CD14-positive monocyte (primary cell): ENCODE measurements around the gene MAP7D1. TPM values are rescaled to one million over a fixed set of nuclear protein-coding genes. Genes with fewer than 3 reads are reported as not detected.

Source experiments
- DNase-seq, 3 donors: peaks; one replicate each; pipeline ENCODE4 v3.0.0-alpha.2; 2011 to 2022
- H2AFZ ChIP-seq: 2 replicates; pipeline ENCODE4 v1.6.0; 2012; ENCODE audit warnings: mild to moderate bottlenecking, low read depth, low read length, inconsistent platforms; ENCODE audit not compliant: insufficient read depth, poor library complexity, severe bottlenecking
- H3K27ac ChIP-seq, 2 donors: 1 replicate in 1 of 2; 2 replicates in 1 of 2; pipeline ENCODE4 v1.5.1; 2012 to 2013; ENCODE audit warnings: low read length in 2 of 2, control low read depth in 1 of 2, inconsistent platforms in 1 of 2, low read depth in 1 of 2, mild to moderate bottlenecking in 1 of 2
- H3K27me3 ChIP-seq, 2 donors: one replicate each; pipeline versions ENCODE4 v1.6.0 to v1.6.1; 2011 to 2013; ENCODE audit warnings: low read length in 2 of 2; ENCODE audit not compliant: control insufficient read depth in 2 of 2, insufficient read depth in 2 of 2
- H3K36me3 ChIP-seq, 2 donors: replicated peaks in 1 of 2; 1 replicate in 1 of 2; 2 replicates in 1 of 2; pipeline versions ENCODE4 v1.5.1 to v1.6.1; 2012 to 2013; ENCODE audit warnings: low read length in 2 of 2, control low read depth in 1 of 2, inconsistent platforms in 1 of 2, mild to moderate bottlenecking in 1 of 2; ENCODE audit not compliant: insufficient read depth in 2 of 2, control insufficient read depth in 1 of 2
- H3K4me1 ChIP-seq, 2 donors: 1 replicate in 1 of 2; 2 replicates in 1 of 2; pipeline versions ENCODE4 v1.5.1 to v1.6.1; 2012 to 2013; ENCODE audit warnings: low read length in 2 of 2, control low read depth in 1 of 2, inconsistent platforms in 1 of 2, mild to moderate bottlenecking in 1 of 2, moderate library complexity in 1 of 2; ENCODE audit not compliant: insufficient read depth in 2 of 2, control insufficient read depth in 1 of 2
- H3K4me2 ChIP-seq: replicated peaks from 2 replicates; pipeline ENCODE3; 2012; ENCODE audit warnings: low read length, moderate library complexity, mild to moderate bottlenecking; ENCODE audit not compliant: poor library complexity, severe bottlenecking; ENCODE audit errors: extremely low read depth
- H3K4me3 ChIP-seq, 3 experiments: fragments of 200-600 bp in 1 of 3; sonication (generic) in 1 of 3; replicated peaks in 1 of 3; 1 replicate in 2 of 3; 2 replicates in 1 of 3; pipeline ENCODE4 v1.5.1; 2011 to 2013; ENCODE audit warnings: low read length in 3 of 3, mild to moderate bottlenecking in 3 of 3, control low read depth in 2 of 3, low read depth in 2 of 3, inconsistent platforms in 1 of 3, moderate library complexity in 1 of 3
- H3K79me2 ChIP-seq: 2 replicates; pipeline ENCODE4 v1.6.0; 2012; ENCODE audit warnings: mild to moderate bottlenecking, control low read depth, inconsistent platforms, low read length, moderate library complexity; ENCODE audit not compliant: insufficient read depth
- H3K9ac ChIP-seq: 2 replicates; pipeline ENCODE4 v1.6.0; 2017; ENCODE audit warnings: low read length, mild to moderate bottlenecking; ENCODE audit not compliant: insufficient read depth, poor library complexity, severe bottlenecking
- H3K9me3 ChIP-seq, 2 donors: replicated peaks in 1 of 2; 1 replicate in 1 of 2; 2 replicates in 1 of 2; pipeline versions ENCODE4 v1.5.1 to v1.6.1; 2012 to 2013; ENCODE audit warnings: low read length in 2 of 2, control low read depth in 1 of 2; ENCODE audit not compliant: control insufficient read depth in 1 of 2, insufficient read depth in 1 of 2
- H4K20me1 ChIP-seq: 2 replicates; pipeline ENCODE4 v1.6.0; 2012; ENCODE audit warnings: mild to moderate bottlenecking, low read length, control low read depth, moderate library complexity; ENCODE audit not compliant: insufficient read depth
- H3K27ac Mint-ChIP-seq, 7 donors: one replicate each; pipeline ENCODE4 v1.8.0; 2020; ENCODE audit warnings: mild to moderate bottlenecking in 7 of 7, mixed read lengths in 7 of 7, moderate library complexity in 6 of 7, inconsistent platforms in 2 of 7
- H3K27me3 Mint-ChIP-seq, 3 donors: one replicate each; pipeline ENCODE4 v1.8.0; 2021 to 2022; ENCODE audit warnings: low read depth in 3 of 3, mild to moderate bottlenecking in 3 of 3, mixed read lengths in 3 of 3, moderate library complexity in 3 of 3, inconsistent platforms in 1 of 3
- H3K36me3 Mint-ChIP-seq, 2 donors: one replicate each; pipeline ENCODE4 v1.8.0; 2020; ENCODE audit warnings: mixed read lengths in 2 of 2, inconsistent platforms in 1 of 2, mild to moderate bottlenecking in 1 of 2
- H3K4me1 Mint-ChIP-seq: one replicate; pipeline ENCODE4 v1.8.0; 2020; ENCODE audit warnings: mild to moderate bottlenecking, mixed read lengths
- H3K4me3 Mint-ChIP-seq, 2 donors: one replicate each; pipeline ENCODE4 v1.8.0; 2020; ENCODE audit warnings: mild to moderate bottlenecking in 2 of 2, mixed read lengths in 2 of 2, moderate library complexity in 1 of 2
- H3K9me3 Mint-ChIP-seq, 7 donors: one replicate each; pipeline ENCODE4 v1.8.0; 2020 to 2022; ENCODE audit warnings: mixed read lengths in 7 of 7, mild to moderate bottlenecking in 6 of 7, moderate library complexity in 6 of 7, inconsistent platforms in 2 of 7
- CTCF ChIP-seq: fragments of 200-600 bp; IDR thresholded peaks from one replicate; pipeline ENCODE4 v1.8.0; 2022; ENCODE audit warnings: antibody characterized with exemption, mild to moderate bottlenecking
- WGBS: methylation state at CpG from one replicate; pipeline ENCODE4 v1.1.5; 2013; ENCODE audit warnings: missing lambda C conversion rate; ENCODE audit not compliant: insufficient coverage; 5-methylcytosine and 5-hydroxymethylcytosine counted together
- intact Hi-C, 2 donors: fragments of 100-400 bp; cut with micrococcal nuclease; formaldehyde crosslinking; loops; one replicate each; pipeline versions ENCODE4 v1.15.0 to v1.15.1; 2023
- polyA plus RNA-seq, 3 donors: library from polyadenylated mRNA; depleted of rRNA in 1 of 3; unstranded in 2 of 3; stranded (reverse) in 1 of 3; fragments of 300-500 nt in 2 of 3; fragments of >200 nt in 1 of 3; fragmentation: Illumina TruSeq in 2 of 3; gene quantifications; 1 replicate in 2 of 3; 2 replicates in 1 of 3; pipeline ENCODE4 v1.2.3, GENCODE V29; 2012 to 2021

MAP7D1 gene
- polyA plus RNA-seq, 3 donors, result 12.3 to 153 (median 13.6) TPM

GRCh38 chr1:36182734-36183133 is 26.8 kb downstream of the MAP7D1 start:
- TF ChIP-seq CTCF, result no peak
- Histone ChIP-seq H3K9ac (no peak overlapping the region), H3K4me2 (no peak overlapping the region), H3K4me1 (peaks cover under 1 to 3% of the 10 kb centered on the region in 2 donors), H2AFZ (no peak overlapping the region), H3K79me2 (no peaks in the 10 kb centered on the region), H3K9me3 (no peaks in the 10 kb centered on the region), H3K4me3 (no peak overlapping the region), H3K36me3 (peaks cover 40 to 42% of the 10 kb centered on the region in 2 donors), H3K27me3 (no peaks in the 10 kb centered on the region), H3K27ac (peak overlapping the region in 1 of 2 donors; percentile 44), H4K20me1 (peaks cover 44% of the 10 kb centered on the region)
- Mint-ChIP-seq H3K36me3 (peaks cover 35 to 48% of the 10 kb centered on the region in 2 donors), H3K9me3 (peaks cover 0 to 1% (median 0%) of the 10 kb centered on the region in 7 donors), H3K27ac (peak overlapping the region in 4 of 7 donors; percentile 7 to 71 (median 49)), H3K4me1 (no peaks in the 10 kb centered on the region), H3K27me3 (no peaks in the 10 kb centered on the region), H3K4me3 (no peak overlapping the region)
- no peak for DNase-seq
- no CpG with 5 or more reads among the region's 2 CpGs for WGBS
- intact Hi-C loops, result loop anchor here in 1 of 2 donors (10.0 kb wide), 1 partner anchor 102 kb away; no protein-coding TSS in a partner anchor

GRCh38 chr1:36183309-36183856 is 27.4 kb downstream of the MAP7D1 start:
- H3K4me1 Mint-ChIP-seq, result peaks cover 5% of the 10 kb centered on the region
- H3K27ac ChIP-seq, result peak overlapping the region in 1 of 2 donors; percentile 44

More at GRCh38 chr1:36183309-36183856, 27.4 kb downstream of the MAP7D1 start:
- intact Hi-C loops, result loop anchor here in 1 of 2 donors (10.0 kb wide), 1 partner anchor 101 kb away; no protein-coding TSS in a partner anchor
- 100% methylated on average over 2 of the region's 2 CpGs for WGBS
- Mint-ChIP-seq H3K9me3 (peaks cover 0 to 1% (median 0%) of the 10 kb centered on the region in 7 donors), H3K27me3 (no peaks in the 10 kb centered on the region), H3K27ac (peak overlapping the region in 5 of 7 donors; percentile 7 to 72 (median 52)), H3K36me3 (peaks cover 33 to 44% of the 10 kb centered on the region in 2 donors), H3K4me3 (no peak overlapping the region)
- Histone ChIP-seq H3K4me1 (peaks cover 5 to 7% of the 10 kb centered on the region in 2 donors), H3K9ac (no peak overlapping the region), H2AFZ (no peak overlapping the region), H3K4me3 (no peak overlapping the region), H3K27me3 (no peaks in the 10 kb centered on the region), H3K79me2 (no peaks in the 10 kb centered on the region), H4K20me1 (peaks cover 38% of the 10 kb centered on the region), H3K9me3 (no peaks in the 10 kb centered on the region), H3K4me2 (no peak overlapping the region), H3K36me3 (peaks cover 33 to 35% of the 10 kb centered on the region in 2 donors)
- TF ChIP-seq CTCF, result no peak
- no peak for DNase-seq
